OCI-LY1 (cell line): ENCODE data around the gene GULP1.
"Not testable (repeated sequence)": the region's sequence is repeated elsewhere in the genome, so short reads cannot be mapped to it uniquely, and the experiment has no call there.

Experiments
- H2AFZ ChIP-seq: fragments of 200-600 bp; sonication (generic), shearing (Covaris generic); 2 replicates; pipeline ENCODE4 v1.6.0; 2014; ENCODE audit warnings: antibody characterized with exemption, mild to moderate bottlenecking, low read length
- H3F3A ChIP-seq: fragments of 200-600 bp; sonication (generic), shearing (Covaris generic); 2 replicates; pipeline ENCODE4 v1.6.0; 2014; ENCODE audit warnings: mild to moderate bottlenecking, antibody characterized with exemption, low read length, moderate library complexity; ENCODE audit not compliant: insufficient read depth
- H3K27ac ChIP-seq: fragments of 200-600 bp; sonication (generic); 2 replicates; pipeline ENCODE4 v1.5.1; 2014; ENCODE audit warnings: low read length, mixed run types, mild to moderate bottlenecking, low read depth; ENCODE audit not compliant: poor library complexity, severe bottlenecking
- H3K27me3 ChIP-seq: fragments of 200-600 bp; sonication (generic); 2 replicates; pipeline ENCODE4 v1.6.0; 2014; ENCODE audit warnings: antibody characterized with exemption, mild to moderate bottlenecking, low read length, moderate library complexity; ENCODE audit not compliant: insufficient read depth
- H3K36me3 ChIP-seq: fragments of 200-600 bp; sonication (generic); 2 replicates; pipeline ENCODE4 v1.6.1; 2014; ENCODE audit warnings: mild to moderate bottlenecking, antibody characterized with exemption, low read length, moderate library complexity, mixed read lengths; ENCODE audit not compliant: insufficient read depth
- H3K4me1 ChIP-seq: fragments of 200-600 bp; sonication (generic); 2 replicates; pipeline ENCODE4 v1.5.1; 2014; ENCODE audit warnings: mild to moderate bottlenecking, low read length, moderate library complexity; ENCODE audit not compliant: insufficient read depth, severe bottlenecking
- H3K4me2 ChIP-seq: fragments of 200-600 bp; sonication (generic), shearing (Covaris generic); 2 replicates; pipeline ENCODE4 v1.6.1; 2014; ENCODE audit warnings: low read length
- H3K4me3 ChIP-seq: fragments of 200-600 bp; sonication (generic); 2 replicates; pipeline ENCODE4 v1.5.1; 2014; ENCODE audit warnings: low read length, low read depth, mild to moderate bottlenecking, mixed read lengths; ENCODE audit not compliant: poor library complexity, severe bottlenecking
- H3K79me2 ChIP-seq: fragments of 200-600 bp; shearing (Covaris generic); 2 replicates; pipeline ENCODE4 v1.6.1; 2016; ENCODE audit warnings: mixed run types, low read length, mixed read lengths; ENCODE audit not compliant: insufficient read depth
- H3K9ac ChIP-seq: fragments of 200-600 bp; sonication (generic), shearing (Covaris generic); 2 replicates; pipeline ENCODE4 v1.6.1; 2014; ENCODE audit warnings: mild to moderate bottlenecking, low read length, mixed read lengths
- H3K9me2 ChIP-seq: fragments of 200-600 bp; sonication (generic), shearing (Covaris generic); 2 replicates; pipeline ENCODE4 v1.6.1; 2014; ENCODE audit warnings: low read depth, mild to moderate bottlenecking, low read length, mixed read lengths
- H3K9me3 ChIP-seq: fragments of 200-600 bp; shearing (Covaris generic); 2 replicates; pipeline ENCODE4 v1.6.1; 2014; ENCODE audit warnings: low read length, mixed read lengths
- H4K20me1 ChIP-seq: fragments of 200-600 bp; sonication (generic), shearing (Covaris generic); 2 replicates; pipeline ENCODE4 v1.6.0; 2016; ENCODE audit warnings: mild to moderate bottlenecking, low read length; ENCODE audit not compliant: insufficient read depth
- EZH2 ChIP-seq: fragments of 200-600 bp; sonication (generic), shearing (Covaris generic); IDR thresholded peaks from 2 replicates; pipeline ENCODE4 v1.8.0; 2017; ENCODE audit warnings: borderline replicate concordance, mixed run types, mild to moderate bottlenecking, antibody characterized with exemption, low read length, moderate library complexity, mixed read lengths
- TF ChIP-seq, protein P1 (sequence below): fragments of 200-600 bp; sonication (generic), shearing (Covaris generic); IDR thresholded peaks from 2 replicates; pipeline ENCODE4 v1.5.1; 2017; ENCODE audit warnings: mild to moderate bottlenecking, antibody characterized with exemption, low read length, moderate library complexity, mixed read lengths

The GULP1 gene

DNA sequence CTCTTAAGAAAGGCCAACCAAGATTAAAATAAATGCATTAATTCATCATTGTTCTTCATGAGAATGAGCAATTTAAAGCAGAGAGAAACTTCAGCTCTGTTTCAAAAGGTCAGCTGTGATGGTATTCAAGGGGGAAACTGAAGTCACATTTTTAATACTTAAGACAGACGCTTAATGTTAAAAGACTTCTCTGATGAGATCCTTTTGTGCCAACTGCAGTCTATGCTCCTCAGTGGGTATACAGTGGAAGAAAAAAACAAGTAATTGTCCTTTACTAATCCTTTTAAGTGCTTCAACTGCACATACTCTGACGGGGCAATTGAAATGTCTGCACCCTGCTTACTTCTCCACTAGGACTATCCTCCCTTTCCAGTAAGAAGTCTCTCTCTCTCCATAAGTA is 309.7 kb downstream of the GULP1 start:
- no peaks in the 10 kb centered on the region for H3K4me1 ChIP-seq
- H3K27me3 ChIP-seq: no peaks in the 10 kb centered on the region
- no peak overlapping the region for H3K4me3 ChIP-seq
- no peaks in the 10 kb centered on the region for H3F3A ChIP-seq
- H3K27ac ChIP-seq: no peak overlapping the region
- no peak for TF ChIP-seq EZH2
- TF ChIP-seq, protein P1, sequence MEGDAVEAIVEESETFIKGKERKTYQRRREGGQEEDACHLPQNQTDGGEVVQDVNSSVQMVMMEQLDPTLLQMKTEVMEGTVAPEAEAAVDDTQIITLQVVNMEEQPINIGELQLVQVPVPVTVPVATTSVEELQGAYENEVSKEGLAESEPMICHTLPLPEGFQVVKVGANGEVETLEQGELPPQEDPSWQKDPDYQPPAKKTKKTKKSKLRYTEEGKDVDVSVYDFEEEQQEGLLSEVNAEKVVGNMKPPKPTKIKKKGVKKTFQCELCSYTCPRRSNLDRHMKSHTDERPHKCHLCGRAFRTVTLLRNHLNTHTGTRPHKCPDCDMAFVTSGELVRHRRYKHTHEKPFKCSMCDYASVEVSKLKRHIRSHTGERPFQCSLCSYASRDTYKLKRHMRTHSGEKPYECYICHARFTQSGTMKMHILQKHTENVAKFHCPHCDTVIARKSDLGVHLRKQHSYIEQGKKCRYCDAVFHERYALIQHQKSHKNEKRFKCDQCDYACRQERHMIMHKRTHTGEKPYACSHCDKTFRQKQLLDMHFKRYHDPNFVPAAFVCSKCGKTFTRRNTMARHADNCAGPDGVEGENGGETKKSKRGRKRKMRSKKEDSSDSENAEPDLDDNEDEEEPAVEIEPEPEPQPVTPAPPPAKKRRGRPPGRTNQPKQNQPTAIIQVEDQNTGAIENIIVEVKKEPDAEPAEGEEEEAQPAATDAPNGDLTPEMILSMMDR: no peak
- no peak overlapping the region for H3K4me2 ChIP-seq
- H3K9me3 ChIP-seq: no peaks in the 10 kb centered on the region
- no peaks in the 10 kb centered on the region for H3K9me2 ChIP-seq
- H3K9ac ChIP-seq: no peak overlapping the region
- H4K20me1 ChIP-seq: no peaks in the 10 kb centered on the region
- H3K79me2 ChIP-seq: no peaks in the 10 kb centered on the region
- no peaks in the 10 kb centered on the region for H3K36me3 ChIP-seq
- H2AFZ ChIP-seq: no peak overlapping the region

DNA sequence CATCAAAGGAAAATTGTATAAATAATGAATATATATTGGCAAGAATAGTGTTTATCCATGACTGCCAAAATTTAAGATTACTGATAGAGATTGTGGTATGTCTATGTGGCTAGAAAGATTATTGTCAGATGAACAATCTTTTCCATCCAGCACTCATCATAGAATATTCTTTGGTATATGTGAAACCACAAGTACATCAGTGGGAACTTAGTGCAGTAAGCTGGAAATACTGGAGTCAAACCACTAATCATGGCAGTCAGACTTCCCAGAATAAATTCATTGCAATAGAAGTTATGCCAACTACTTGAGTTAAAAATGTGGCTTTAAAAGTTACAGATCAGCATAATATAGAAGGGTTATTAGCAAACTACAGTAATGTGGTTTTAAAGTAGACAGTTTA is 310.3 kb downstream of the GULP1 start:
- Histone ChIP-seq H3K36me3 (no peaks in the 10 kb centered on the region), H3K79me2 (no peaks in the 10 kb centered on the region), H3K27me3 (no peaks in the 10 kb centered on the region), H3K27ac (no peak overlapping the region), H3K9me2 (no peaks in the 10 kb centered on the region), H3K4me3 (no peak overlapping the region), H3K4me1 (no peaks in the 10 kb centered on the region), H4K20me1 (no peaks in the 10 kb centered on the region), H2AFZ (no peak overlapping the region), H3K9ac (no peak overlapping the region), H3K4me2 (no peak overlapping the region), H3K9me3 (no peaks in the 10 kb centered on the region), H3F3A (no peaks in the 10 kb centered on the region)
- TF ChIP-seq, protein P1: no peak
- no peak for TF ChIP-seq EZH2

DNA sequence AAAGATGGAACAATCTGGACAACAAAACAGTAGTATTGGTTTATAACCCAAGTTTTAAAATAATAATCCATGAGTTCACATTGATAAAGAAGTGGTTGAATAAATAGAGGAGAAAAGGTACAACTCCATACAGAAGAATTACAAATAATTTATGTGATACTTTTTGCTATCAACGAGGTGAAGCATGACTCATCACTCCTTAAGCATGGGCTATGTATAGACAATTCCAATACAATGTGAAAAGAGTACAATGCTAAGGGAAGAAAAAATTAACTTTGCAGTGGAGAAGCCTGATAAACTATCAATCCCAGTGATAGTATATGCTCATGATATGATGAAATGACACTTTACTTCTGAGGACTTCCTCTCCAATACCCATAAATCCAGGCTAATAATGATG is 312.9 kb downstream of the GULP1 start:
- TF ChIP-seq EZH2: no peak
- TF ChIP-seq, protein P1: no peak
- Histone ChIP-seq H3K9me3 (no peaks in the 10 kb centered on the region), H3K27me3 (no peaks in the 10 kb centered on the region), H3K4me2 (no peak overlapping the region), H2AFZ (no peak overlapping the region), H3K27ac (no peak overlapping the region), H3K9ac (no peak overlapping the region), H3F3A (no peaks in the 10 kb centered on the region), H3K4me3 (no peak overlapping the region), H3K9me2 (no peaks in the 10 kb centered on the region), H4K20me1 (no peaks in the 10 kb centered on the region), H3K4me1 (no peaks in the 10 kb centered on the region), H3K79me2 (no peaks in the 10 kb centered on the region), H3K36me3 (no peaks in the 10 kb centered on the region)

DNA sequence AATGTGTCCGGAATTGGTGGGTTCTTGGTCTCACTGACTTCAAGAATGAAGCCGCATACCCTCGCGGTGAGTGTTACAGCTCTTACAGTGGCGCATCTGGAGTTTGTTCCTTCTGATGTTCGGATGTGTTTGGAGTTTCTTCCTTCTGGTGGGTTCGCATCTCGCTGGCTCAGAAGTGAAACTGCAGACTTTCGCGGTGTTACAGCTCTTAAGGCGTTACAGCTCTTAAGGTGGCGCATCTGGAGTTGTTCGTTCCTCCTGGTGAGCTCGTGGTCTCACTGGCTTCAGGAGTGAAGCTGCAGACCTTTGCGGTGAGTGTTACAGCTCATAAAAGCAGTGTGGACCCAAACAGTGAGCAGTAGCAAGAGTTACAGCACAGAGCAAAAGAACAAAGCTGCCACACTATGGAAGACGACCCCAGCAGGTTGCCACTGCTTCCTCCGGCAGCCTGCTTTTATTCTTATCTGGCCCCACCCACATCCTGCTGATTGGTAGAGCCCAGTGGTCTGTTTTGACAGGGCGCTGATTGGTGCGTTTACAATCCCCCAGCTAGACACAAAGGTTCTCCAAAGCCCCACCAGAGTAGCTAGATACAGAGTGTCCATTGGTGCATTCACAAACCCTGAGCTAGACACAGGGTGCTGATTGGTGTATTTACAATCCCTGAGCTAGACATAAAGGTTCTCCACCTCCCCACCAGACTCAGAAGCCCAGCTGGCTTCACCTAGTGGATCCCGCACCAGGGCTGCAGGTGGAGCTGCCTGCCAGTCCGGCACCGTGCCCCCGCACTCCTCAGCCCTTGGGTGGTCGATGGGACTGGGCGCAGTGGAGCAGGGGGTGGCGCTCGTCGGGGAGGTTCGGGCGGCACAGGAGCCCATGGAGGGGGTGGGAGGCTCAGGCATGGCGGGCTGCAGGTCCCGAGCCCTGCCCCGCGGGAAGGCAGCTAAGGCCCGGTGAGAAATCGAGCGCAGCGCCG is 314.2 kb downstream of the GULP1 start:
- not testable (repeated sequence) for H3K79me2 ChIP-seq, H3F3A ChIP-seq, H3K9ac ChIP-seq, H2AFZ ChIP-seq, H3K4me1 ChIP-seq, H3K9me2 ChIP-seq, H3K9me3 ChIP-seq, H3K4me2 ChIP-seq, H3K27me3 ChIP-seq, H3K27ac ChIP-seq, H3K4me3 ChIP-seq, H3K36me3 ChIP-seq, H4K20me1 ChIP-seq

DNA sequence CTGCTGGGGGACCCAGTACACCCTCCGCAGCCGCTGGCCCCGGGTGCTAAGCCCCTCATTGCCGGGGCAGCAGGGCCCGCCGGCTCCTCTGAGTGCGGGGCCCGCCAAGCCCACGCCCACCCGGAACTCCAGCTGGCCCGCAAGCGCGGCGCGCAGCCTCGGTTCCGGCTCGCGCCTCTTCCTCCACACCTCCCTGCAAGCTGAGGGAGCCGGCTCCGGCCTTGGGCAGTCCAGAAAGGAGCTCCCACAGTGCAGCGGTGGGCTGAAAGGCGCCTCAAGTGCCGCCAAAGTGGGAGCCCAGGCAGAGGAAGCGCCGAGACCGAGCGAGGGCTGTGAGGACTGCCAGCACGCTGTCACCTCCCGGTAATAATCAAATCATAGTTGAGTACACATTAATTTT is 314.9 kb downstream of the GULP1 start:
- not testable (repeated sequence) for H3K79me2 ChIP-seq, H3F3A ChIP-seq, H3K4me3 ChIP-seq, H4K20me1 ChIP-seq, H3K9ac ChIP-seq, H3K4me1 ChIP-seq, H3K4me2 ChIP-seq, H2AFZ ChIP-seq, H3K27ac ChIP-seq, H3K36me3 ChIP-seq, H3K9me2 ChIP-seq, H3K9me3 ChIP-seq, H3K27me3 ChIP-seq
